Endothelial cell of umbilical vein (primary cell): ENCODE results near the gene MIXL1. TPM values are rescaled to one million over a fixed set of nuclear protein-coding genes. Genes with fewer than 3 reads are reported as not detected.

ENCODE experiments used
- BruUV-seq: library from RNA; stranded (reverse); fragments of 400-500 nt; replicated peaks from 2 replicates; lab custom pipeline; 2021; lab: Mats Ljungman, UMichigan
- CTCF ChIA-PET: fragments of 300-600, 350-600 bp; sonication (Branson Sonifier 250); formaldehyde crosslinking; loops from one replicate; lab custom pipeline; 2021; ENCODE audit warnings: antibody characterized with exemption, inconsistent platforms; lab: Charles Lee
- POLR2A ChIA-PET: fragments of 300-600, 350-600 bp; sonication (Branson Sonifier 250); formaldehyde crosslinking; loops from one replicate; lab custom pipeline; 2021; ENCODE audit warnings: antibody characterized with exemption, inconsistent platforms; lab: Charles Lee
- DNase-seq: peaks from one replicate; pipeline ENCODE4 v3.0.0-alpha.2; 2011; ENCODE audit warnings: low read depth, low spot score
- FAIRE-seq: peaks from 2 replicates; lab custom pipeline; 2011; peaks lifted over from hg19 to GRCh38; lab: Jason Lieb, UNC
- H2AFZ ChIP-seq: 2 replicates; pipeline ENCODE4 v1.6.0; 2012; ENCODE audit warnings: low read depth, low read length, control low read depth, inconsistent platforms
- H3K27ac ChIP-seq: 2 replicates; pipeline ENCODE4 v1.5.1; 2011; ENCODE audit warnings: low read depth, mild to moderate bottlenecking, control low read depth, low read length, moderate library complexity; ENCODE audit not compliant: insufficient read depth
- H3K27me3 ChIP-seq, 2 experiments: 2 replicates each; pipeline versions ENCODE4 v1.6.0 to v1.6.1; 2011; ENCODE audit warnings: low read length in 2 of 2, mixed read lengths in 1 of 2; ENCODE audit not compliant: control insufficient read depth in 2 of 2, insufficient read depth in 2 of 2
- H3K36me3 ChIP-seq, 2 experiments: 2 replicates in 1 of 2; 3 replicates in 1 of 2; pipeline ENCODE4 v1.5.1; 2011; ENCODE audit warnings: low read length in 2 of 2, mild to moderate bottlenecking in 1 of 2, moderate library complexity in 1 of 2; ENCODE audit not compliant: control insufficient read depth in 2 of 2, insufficient read depth in 2 of 2; ENCODE audit errors: extremely low read depth in 1 of 2
- H3K4me1 ChIP-seq: 3 replicates; pipeline ENCODE4 v1.5.1; 2011; ENCODE audit warnings: mild to moderate bottlenecking, low read length; ENCODE audit not compliant: control insufficient read depth, insufficient read depth; ENCODE audit errors: extremely low read depth
- H3K4me2 ChIP-seq: 2 replicates; pipeline ENCODE4 v1.6.1; 2011; ENCODE audit warnings: low read length, control low read depth, mixed read lengths; ENCODE audit not compliant: insufficient read depth
- H3K4me3 ChIP-seq, 3 experiments: fragments of 200-600 bp in 1 of 3; sonication (generic), shearing (Covaris generic) in 1 of 3; replicated peaks in 1 of 3; 2 replicates each; pipeline ENCODE4 v1.5.1; 2011 to 2016; ENCODE audit warnings: control low read depth in 3 of 3, low read length in 3 of 3, mild to moderate bottlenecking in 2 of 3, inconsistent platforms in 1 of 3, low read depth in 1 of 3, moderate library complexity in 1 of 3; ENCODE audit not compliant: insufficient read depth in 1 of 3
- H3K79me2 ChIP-seq: 2 replicates; pipeline ENCODE4 v1.6.0; 2012; ENCODE audit warnings: low read length, inconsistent platforms; ENCODE audit not compliant: control insufficient read depth, insufficient read depth
- H3K9ac ChIP-seq: replicated peaks from 2 replicates; pipeline ENCODE3; 2011; ENCODE audit warnings: low read length, control low read depth; ENCODE audit not compliant: insufficient read depth; ENCODE audit errors: extremely low read depth
- H3K9me1 ChIP-seq: replicated peaks from 3 replicates; pipeline ENCODE4 v1.6.0; 2011; ENCODE audit warnings: mild to moderate bottlenecking, low read length; ENCODE audit not compliant: control insufficient read depth, insufficient read depth; ENCODE audit errors: extremely low read depth
- H3K9me3 ChIP-seq: replicated peaks from 2 replicates; pipeline ENCODE4 v1.5.1; 2012; ENCODE audit warnings: low read length, inconsistent platforms; ENCODE audit not compliant: control insufficient read depth, insufficient read depth
- H4K20me1 ChIP-seq: replicated peaks from 2 replicates; pipeline ENCODE3; 2011; ENCODE audit warnings: mild to moderate bottlenecking, low read length; ENCODE audit not compliant: control insufficient read depth, insufficient read depth; ENCODE audit errors: extremely low read depth
- CTCF ChIP-seq, 2 donors: IDR thresholded peaks; 1 replicate in 1 of 2; 2 replicates in 1 of 2; pipeline ENCODE4 v1.5.1; 2011; ENCODE audit warnings: low read length in 2 of 2, mild to moderate bottlenecking in 2 of 2, moderate library complexity in 2 of 2, control low read depth in 1 of 2, inconsistent platforms in 1 of 2, low read depth in 1 of 2; ENCODE audit not compliant: insufficient read depth in 1 of 2; ENCODE audit errors: extremely low read depth in 1 of 2
- EZH2 ChIP-seq: IDR thresholded peaks from 2 replicates; pipeline ENCODE4 v1.6.1; 2012; ENCODE audit warnings: borderline replicate concordance, low read depth, mild to moderate bottlenecking, moderate library complexity, low read length, inconsistent platforms; ENCODE audit not compliant: severe bottlenecking
- FOS ChIP-seq: IDR thresholded peaks from 2 replicates; pipeline ENCODE4 v1.6.1; 2011; ENCODE audit warnings: mild to moderate bottlenecking, low read length, moderate library complexity, borderline replicate concordance; ENCODE audit not compliant: insufficient read depth
- GATA2 ChIP-seq: IDR thresholded peaks from 2 replicates; pipeline ENCODE4 v1.7.0; 2011; ENCODE audit warnings: low read depth, mild to moderate bottlenecking, moderate library complexity, mixed read lengths, low read length; ENCODE audit not compliant: insufficient read length, insufficient read depth
- JUN ChIP-seq: IDR thresholded peaks from 2 replicates; pipeline ENCODE4 v1.6.1; 2011; ENCODE audit warnings: borderline replicate concordance, low read depth; ENCODE audit not compliant: insufficient read length, insufficient read depth
- MYC ChIP-seq: IDR thresholded peaks from one replicate; pipeline ENCODE4 v1.6.1; 2011; ENCODE audit warnings: mild to moderate bottlenecking, low read depth, low read length
- POLR2A ChIP-seq: IDR thresholded peaks from 2 replicates; pipeline ENCODE4 v1.6.1; 2012; ENCODE audit warnings: low read depth, mild to moderate bottlenecking, control low read depth, low read length
- POLR2AphosphoS5 ChIP-seq: IDR thresholded peaks from 2 replicates; pipeline ENCODE4 v1.6.1; 2012; ENCODE audit warnings: low read depth, mild to moderate bottlenecking, control low read depth, low read length, moderate library complexity; ENCODE audit not compliant: insufficient read depth
- dilution Hi-C: fragments of 300-500 bp; cut with MboI; formaldehyde crosslinking; loops from one replicate; pipeline ENCODE4 v1.15.0; 2019; ENCODE audit warnings: low sequenced_read_pairs; ENCODE audit not compliant: extremely low pct_ligation_motif_present
- intact Hi-C: fragments of 100-400 bp; cut with micrococcal nuclease; formaldehyde crosslinking; loops from one replicate; pipeline ENCODE4 v1.10.0; 2022
- polyA plus RNA-seq, 4 experiments: library from polyadenylated mRNA; depleted of rRNA in 3 of 4; stranded (reverse) in 3 of 4; unstranded in 1 of 4; fragments of >200 nt; gene quantifications; 2 replicates each; pipeline versions ENCODE4 v1.2.1 to v1.2.3, GENCODE V29; 2011 to 2012; ENCODE audit warnings: missing spikeins in 1 of 4
- total RNA-seq: library from RNA; stranded (reverse); gene quantifications from 2 replicates; pipeline ENCODE4 v1.2.3, GENCODE V29; 2021
- TF ChIP-seq, protein P1 (sequence below): IDR thresholded peaks from 2 replicates; pipeline ENCODE4 v1.6.1; 2011; ENCODE audit not compliant: insufficient read depth, insufficient read length

Gene MIXL1
- total and polyA plus RNA-seq, 2 donors (not counting 3 experiments of a cell fraction or from before 2014, with no cell fraction given), result 0.58 to 1.2 TPM

- H3K27ac ChIP-seq, result no peak overlapping the region
- H3K9me1 ChIP-seq, result no peaks in the 10 kb centered on the region
- DNase-seq (peak; percentile 21), FAIRE-seq (no peak)
- H4K20me1 ChIP-seq, result no peaks in the 10 kb centered on the region
- H3K9ac ChIP-seq, result no peak overlapping the region
- no peaks in the 10 kb centered on the region for H3K79me2 ChIP-seq
- ChIA-PET CTCF (interaction anchor here (0.9 to 1.4 kb wide), 2 partner anchors 10 to 59 kb away, joined by 3 to 4 read pairs; no protein-coding TSS in a partner anchor), POLR2A (no interaction called here)
- TF ChIP-seq POLR2A (no peak), GATA2 (no peak), JUN (no peak), MYC (no peak), FOS (no peak), EZH2 (no peak), POLR2AphosphoS5 (no peak), CTCF (IDR thresholded peaks at IDR 0.05; ENCODE audit: extremely low read depth in 1 of 2, insufficient read depth in 1 of 2, low read depth in 1 of 2, low read length in 2 of 2) (no peak)
- TF ChIP-seq, protein P1, sequence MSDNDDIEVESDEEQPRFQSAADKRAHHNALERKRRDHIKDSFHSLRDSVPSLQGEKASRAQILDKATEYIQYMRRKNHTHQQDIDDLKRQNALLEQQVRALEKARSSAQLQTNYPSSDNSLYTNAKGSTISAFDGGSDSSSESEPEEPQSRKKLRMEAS, result no peak
- no peaks in the 10 kb centered on the region for H3K4me1 ChIP-seq
- dilution Hi-C loops, result no loop called here
- no peak overlapping the region for H3K4me3 ChIP-seq
- H3K27me3 ChIP-seq, result no peaks in the 10 kb centered on the region
- H3K4me2 ChIP-seq, result no peak overlapping the region
- H3K9me3 ChIP-seq, result no peaks in the 10 kb centered on the region
- BruUV-seq, result no TSS peak
- no peaks in the 10 kb centered on the region for H3K36me3 ChIP-seq
- intact Hi-C loops, result no loop called here
- no peak overlapping the region for H2AFZ ChIP-seq
Measured at GRCh38 chr1:226274138-226274537, 50.7 kb downstream of the MIXL1 start.
